ENCODE results near the gene COPS7A.

Gene COPS7A

GRCh38 chr12:6771091-6771495 lies 47.2 kb downstream of the COPS7A start:
- no peak for DNase-seq

- no peak for DNase-seq
Measured at GRCh38 chr12:6771509-6772330, 47.9 kb downstream of the COPS7A start.

- no peak for DNase-seq
Measured at GRCh38 chr12:6772331-6772695, 48.5 kb downstream of the COPS7A start, which contains the start of gene LAG3. LAG3 (plus strand) TSS chr12:6772520; CDS start chr12:6772853, 333 bp downstream.

GRCh38 chr12:6772726-6773589 lies 49.1 kb downstream of the COPS7A start:
- no peak for DNase-seq

- no peak for DNase-seq
Measured at GRCh38 chr12:6773590-6774351, 49.9 kb downstream of the COPS7A start.

DNA sequence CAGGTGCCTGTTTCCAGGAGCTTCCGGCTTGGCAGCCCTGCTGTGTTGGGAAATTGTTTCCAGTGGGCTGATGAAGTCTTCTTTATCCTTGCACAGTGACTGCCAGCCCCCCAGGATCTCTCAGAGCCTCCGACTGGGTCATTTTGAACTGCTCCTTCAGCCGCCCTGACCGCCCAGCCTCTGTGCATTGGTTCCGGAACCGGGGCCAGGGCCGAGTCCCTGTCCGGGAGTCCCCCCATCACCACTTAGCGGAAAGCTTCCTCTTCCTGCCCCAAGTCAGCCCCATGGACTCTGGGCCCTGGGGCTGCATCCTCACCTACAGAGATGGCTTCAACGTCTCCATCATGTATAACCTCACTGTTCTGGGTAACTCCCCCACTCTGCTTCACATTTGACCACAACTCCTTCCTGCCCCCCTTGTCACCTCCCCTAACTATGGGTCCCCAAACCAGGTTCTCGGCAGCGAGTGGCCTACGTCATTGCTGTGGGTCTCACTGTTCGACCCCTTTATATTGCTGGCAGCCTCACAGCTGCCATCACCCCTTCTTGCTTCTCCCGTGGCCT lies 50.7 kb downstream of the COPS7A start:
- no peak for DNase-seq

GRCh38 chr12:6775185-6776174 lies 51.6 kb downstream of the COPS7A start:
- DNase-seq, result no peak

- DNase-seq, result no peak
Measured at GRCh38 chr12:6777386-6777785, 53.5 kb downstream of the COPS7A start.

DNA sequence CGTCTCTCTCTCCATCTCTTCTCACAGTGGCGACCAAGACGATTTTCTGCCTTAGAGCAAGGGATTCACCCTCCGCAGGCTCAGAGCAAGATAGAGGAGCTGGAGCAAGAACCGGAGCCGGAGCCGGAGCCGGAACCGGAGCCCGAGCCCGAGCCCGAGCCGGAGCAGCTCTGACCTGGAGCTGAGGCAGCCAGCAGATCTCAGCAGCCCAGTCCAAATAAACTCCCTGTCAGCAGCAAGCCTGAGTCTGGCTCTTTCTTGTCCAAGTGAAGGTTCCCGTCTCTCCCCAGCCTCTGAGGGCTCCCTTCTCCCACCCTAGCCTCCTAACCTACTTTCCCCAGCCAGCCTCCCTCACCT lies 54.3 kb downstream of the COPS7A start:
- no peak for DNase-seq

- DNase-seq, result peak; percentile 69 to 78
Measured at GRCh38 chr12:6778574-6779550, 55.0 kb downstream of the COPS7A start.

DNA sequence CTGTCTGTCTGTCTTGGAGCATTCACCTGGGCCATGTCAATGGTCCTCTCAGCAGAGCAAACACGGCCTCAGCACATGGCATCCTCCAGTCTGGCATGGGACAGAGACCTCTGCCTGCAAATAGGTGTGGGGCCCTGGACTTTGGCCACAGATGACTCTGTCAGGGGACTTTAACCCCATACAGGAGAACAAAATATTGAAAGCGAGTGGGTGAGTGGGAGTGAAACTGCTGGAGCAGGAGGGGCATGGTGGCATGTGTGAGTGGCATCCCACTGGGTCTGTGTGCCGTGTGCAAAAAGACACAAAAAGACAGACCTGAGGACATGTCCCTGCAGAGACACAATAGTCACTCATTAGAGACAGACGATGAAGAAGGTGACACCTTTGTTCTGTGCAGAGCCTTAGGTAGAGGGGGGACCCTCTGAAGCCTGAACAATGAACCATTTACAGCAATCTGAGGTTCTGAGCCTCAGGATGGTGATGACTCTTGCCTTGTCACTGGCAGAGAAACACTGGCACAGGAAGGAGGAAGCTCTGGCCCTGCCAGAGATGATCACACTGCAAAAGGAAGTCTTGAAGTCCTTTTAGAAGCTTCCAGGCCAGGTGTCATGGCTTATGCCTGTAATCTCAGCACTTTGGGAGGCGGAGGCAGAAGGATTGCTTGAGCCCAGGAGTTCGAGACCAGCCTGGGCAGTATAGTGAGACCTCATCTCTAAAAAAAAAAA lies 56.0 kb downstream of the COPS7A start:
- no peak for DNase-seq

DNA sequence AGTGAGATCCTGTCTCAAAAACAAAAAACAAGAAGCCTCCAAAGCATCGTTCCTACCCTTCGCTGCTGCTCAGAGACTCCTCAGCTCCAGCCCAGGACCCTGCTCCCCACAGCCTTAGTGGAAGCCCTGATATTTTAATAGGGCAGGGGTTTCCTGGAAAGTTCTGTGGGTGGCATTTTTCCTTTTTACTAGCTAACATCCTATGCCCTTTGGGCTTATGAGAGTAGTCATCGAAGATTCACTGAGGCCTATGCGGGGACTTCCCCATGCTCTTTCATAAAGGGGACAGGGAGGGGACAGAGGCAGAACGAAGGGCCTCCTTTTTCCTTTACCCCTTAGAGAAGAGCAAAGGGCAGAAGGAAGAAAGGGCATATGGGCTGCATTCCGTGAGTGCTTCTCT lies 56.7 kb downstream of the COPS7A start:
- no peak for DNase-seq
